ENCODE data around the gene AQP2.

The AQP2 gene

GRCh38 chr12:49939707-49940106, 10.8 kb upstream of the AQP2 start:
- no peaks in the 10 kb centered on the region for H3K27me3 ChIP-seq
- no peak for TF ChIP-seq Cebpa-rat (IDR thresholded peaks at IDR 0.05)
- H4K20me1 ChIP-seq = no peaks in the 10 kb centered on the region
- no peaks in the 10 kb centered on the region for H3K36me3 ChIP-seq
- peaks cover 28% of the 10 kb centered on the region for H3K4me1 ChIP-seq
- H3K9ac ChIP-seq = no peak overlapping the region
- H3K27ac ChIP-seq = no peak overlapping the region
- no peak overlapping the region for H3K4me3 ChIP-seq
- H3K9me3 ChIP-seq = no peaks in the 10 kb centered on the region
- H3K4me2 ChIP-seq = no peak overlapping the region

- H3K36me3 ChIP-seq = no peaks in the 10 kb centered on the region
- H4K20me1 ChIP-seq = no peaks in the 10 kb centered on the region
- peak overlapping the region; percentile 67 for H3K4me2 ChIP-seq
- H3K4me1 ChIP-seq = peaks cover 41% of the 10 kb centered on the region
- no peaks in the 10 kb centered on the region for H3K9me3 ChIP-seq
- H3K27ac ChIP-seq = peak overlapping the region; percentile 40; the same call in 1 of the 2 replicates
- H3K27me3 ChIP-seq = no peaks in the 10 kb centered on the region
- no peak overlapping the region; the same call in 1 of the 2 replicates for H3K9ac ChIP-seq
- H3K4me3 ChIP-seq = no peak overlapping the region
- no peak for TF ChIP-seq Cebpa-rat (IDR thresholded peaks at IDR 0.05)
Observed at GRCh38 chr12:49941556-49942511, 8.7 kb upstream of the AQP2 start.

- peaks cover 41% of the 10 kb centered on the region for H3K4me1 ChIP-seq
- H3K4me2 ChIP-seq = peak overlapping the region; percentile 67
- no peak overlapping the region for H3K4me3 ChIP-seq
- no peak overlapping the region; the same call in 1 of the 2 replicates for H3K9ac ChIP-seq
- no peaks in the 10 kb centered on the region for H3K36me3 ChIP-seq
- TF ChIP-seq Cebpa-rat (IDR thresholded peaks at IDR 0.05) = no peak
- no peaks in the 10 kb centered on the region for H3K9me3 ChIP-seq
- no peaks in the 10 kb centered on the region for H3K27me3 ChIP-seq
- peak overlapping the region; percentile 40; the same call in 1 of the 2 replicates for H3K27ac ChIP-seq
- H4K20me1 ChIP-seq = no peaks in the 10 kb centered on the region
Observed at GRCh38 chr12:49942512-49942893, 8.0 kb upstream of the AQP2 start.

- TF ChIP-seq Cebpa-rat (IDR thresholded peaks at IDR 0.05) = no peak
- Histone ChIP-seq H3K27ac (no peak overlapping the region), H3K36me3 (no peaks in the 10 kb centered on the region), H3K4me2 (peak overlapping the region; percentile 67; the same call in 1 of the 2 replicates), H3K4me3 (no peak overlapping the region), H4K20me1 (no peaks in the 10 kb centered on the region), H3K9ac (no peak overlapping the region), H3K9me3 (no peaks in the 10 kb centered on the region), H3K27me3 (no peaks in the 10 kb centered on the region), H3K4me1 (peaks cover 41% of the 10 kb centered on the region)
Observed at GRCh38 chr12:49942921-49943624, 7.5 kb upstream of the AQP2 start.

- no peak overlapping the region for H3K27ac ChIP-seq
- no peaks in the 10 kb centered on the region for H4K20me1 ChIP-seq
- no peaks in the 10 kb centered on the region for H3K9me3 ChIP-seq
- H3K9ac ChIP-seq = no peak overlapping the region
- no peak for TF ChIP-seq Cebpa-rat (IDR thresholded peaks at IDR 0.05)
- no peak overlapping the region for H3K4me3 ChIP-seq
- H3K4me2 ChIP-seq = peak overlapping the region; percentile 4; the same call in 1 of the 2 replicates
- no peaks in the 10 kb centered on the region for H3K27me3 ChIP-seq
- H3K36me3 ChIP-seq = no peaks in the 10 kb centered on the region
- peaks cover 41% of the 10 kb centered on the region for H3K4me1 ChIP-seq
Observed at GRCh38 chr12:49943625-49943960, 6.9 kb upstream of the AQP2 start.

- Histone ChIP-seq H3K4me2 (peak overlapping the region; percentile 4; the same call in 1 of the 2 replicates), H4K20me1 (no peaks in the 10 kb centered on the region), H3K9me3 (no peaks in the 10 kb centered on the region), H3K4me1 (peaks cover 41% of the 10 kb centered on the region), H3K4me3 (no peak overlapping the region), H3K9ac (no peak overlapping the region), H3K27me3 (no peaks in the 10 kb centered on the region), H3K27ac (no peak overlapping the region), H3K36me3 (no peaks in the 10 kb centered on the region)
- no peak for TF ChIP-seq Cebpa-rat (IDR thresholded peaks at IDR 0.05)
Observed at GRCh38 chr12:49944046-49944445, 6.5 kb upstream of the AQP2 start.

- Histone ChIP-seq H4K20me1 (no peaks in the 10 kb centered on the region), H3K4me2 (peak overlapping the region; percentile 82), H3K4me3 (no peak overlapping the region), H3K9me3 (no peaks in the 10 kb centered on the region), H3K9ac (no peak overlapping the region), H3K27me3 (no peaks in the 10 kb centered on the region), H3K4me1 (peaks cover 41% of the 10 kb centered on the region), H3K27ac (no peak overlapping the region), H3K36me3 (no peaks in the 10 kb centered on the region)
- no peak for TF ChIP-seq Cebpa-rat (IDR thresholded peaks at IDR 0.05)
Observed at GRCh38 chr12:49944718-49945117, 5.8 kb upstream of the AQP2 start.

- Histone ChIP-seq H3K36me3 (no peaks in the 10 kb centered on the region), H3K27ac (no peak overlapping the region), H3K27me3 (no peaks in the 10 kb centered on the region), H3K9me3 (no peaks in the 10 kb centered on the region), H3K4me1 (peaks cover 42% of the 10 kb centered on the region), H3K9ac (peak overlapping the region; percentile 56; the same call in 1 of the 2 replicates), H3K4me2 (peak overlapping the region; percentile 82), H3K4me3 (peak overlapping the region; percentile 60), H4K20me1 (no peaks in the 10 kb centered on the region)
- no peak for TF ChIP-seq Cebpa-rat (IDR thresholded peaks at IDR 0.05)
Observed at GRCh38 chr12:49945394-49946080, 5.0 kb upstream of the AQP2 start.

- Histone ChIP-seq H4K20me1 (no peaks in the 10 kb centered on the region), H3K36me3 (no peaks in the 10 kb centered on the region), H3K4me1 (peaks cover 47% of the 10 kb centered on the region), H3K9ac (0 out of 2 replicates have a peak overlapping the region, but pooled peaks have one; percentile 56), H3K27me3 (no peaks in the 10 kb centered on the region), H3K4me2 (peak overlapping the region; percentile 82; the same call in 1 of the 2 replicates), H3K9me3 (no peaks in the 10 kb centered on the region), H3K27ac (no peak overlapping the region), H3K4me3 (no peak overlapping the region)
- TF ChIP-seq Cebpa-rat (IDR thresholded peaks at IDR 0.05) = no peak
Observed at GRCh38 chr12:49946086-49946485, 4.5 kb upstream of the AQP2 start.

All from BLaER1 (cell line).